Esophagus muscularis mucosa (tissue), 4 donors: ENCODE measurements around the gene GSTA4.

ENCODE experiments used
- CTCF ChIP-seq, 3 experiments: fragments of 200-600 bp in 2 of 3; fragments of 450-650 bp in 1 of 3; sonication (generic) in 2 of 3; IDR thresholded peaks; one replicate each; pipeline ENCODE4 v1.5.1; 2017 to 2019; ENCODE audit warnings: antibody characterized with exemption in 3 of 3, mild to moderate bottlenecking in 2 of 3, moderate library complexity in 1 of 3
- EP300 ChIP-seq: sonication (generic); formaldehyde crosslinking; IDR thresholded peaks from one replicate; pipeline ENCODE4 v1.6.1; 2017; ENCODE audit warnings: antibody characterized with exemption
- POLR2A ChIP-seq: fragments of 450-650 bp; IDR thresholded peaks from one replicate; pipeline ENCODE4 v1.6.1; 2017; ENCODE audit warnings: antibody characterized with exemption, moderate library complexity, mild to moderate bottlenecking, low read depth
- POLR2AphosphoS5 ChIP-seq, 2 donors: sonication (generic); formaldehyde crosslinking; IDR thresholded peaks; one replicate each; pipeline ENCODE4 v1.6.1; 2017; ENCODE audit warnings: antibody characterized with exemption in 2 of 2

GRCh38 chr6:52985228-52985627, 9.9 kb downstream of the GSTA4 start:
- TF ChIP-seq EP300, result no peak
- no peak for TF ChIP-seq CTCF (IDR thresholded peaks at IDR 0.05)
- no peak for TF ChIP-seq POLR2AphosphoS5 (IDR thresholded peaks at IDR 0.05)
- no peak for TF ChIP-seq POLR2A
